IMR-90 (cell line): ENCODE data around the gene RPS27L. TPM values are rescaled to one million over a fixed set of nuclear protein-coding genes. Genes with fewer than 3 reads are reported as not detected.

Experiments
- ATAC-seq: fragments of 200-7000 bp; cut with Tn5 transposase; 2 replicates; pipeline ENCODE4 v1.9.1; 2020; ENCODE audit warnings: low read depth, mild to moderate bottlenecking, moderate library complexity
- BruUV-seq: library from RNA; stranded (reverse); fragments of 400-500 nt; replicated peaks from 2 replicates; lab custom pipeline; 2021; lab: Mats Ljungman, UMichigan
- CTCF ChIA-PET: fragments of 300-600 bp; formaldehyde crosslinking; extraction: SDS; loops from one replicate; lab custom pipeline; 2021; ENCODE audit warnings: antibody characterized with exemption; lab: Yijun Ruan, JAX
- POLR2A ChIA-PET: fragments of 300-600 bp; sonication (Branson Sonifier 250); formaldehyde crosslinking; loops from one replicate; lab custom pipeline; 2022; ENCODE audit warnings: antibody characterized with exemption; ENCODE audit not compliant: unreplicated experiment; lab: Charles Lee
- DNase-seq: peaks from one replicate; pipeline ENCODE4 v3.0.0; 2013
- H2AFZ ChIP-seq: replicated peaks from 2 replicates; pipeline ENCODE3; 2013; ENCODE audit warnings: low read length, mild to moderate bottlenecking; ENCODE audit not compliant: poor library complexity
- H2AK5ac ChIP-seq: 2 replicates; pipeline ENCODE4 v1.6.1; 2013; ENCODE audit warnings: low read depth, low read length, inconsistent platforms
- H2AK9ac ChIP-seq: replicated peaks from 2 replicates; pipeline ENCODE3; 2013; ENCODE audit warnings: mild to moderate bottlenecking, low read depth, low read length, moderate library complexity; ENCODE audit not compliant: poor library complexity
- H2BK120ac ChIP-seq: 2 replicates; pipeline ENCODE4 v1.6.1; 2013; ENCODE audit warnings: low read depth, low read length, inconsistent platforms
- H2BK15ac ChIP-seq: 3 replicates; pipeline ENCODE4 v1.6.1; 2013; ENCODE audit warnings: low read depth, low read length, inconsistent platforms
- H2BK20ac ChIP-seq: 2 replicates; pipeline ENCODE4 v1.6.1; 2013; ENCODE audit warnings: low read depth, mild to moderate bottlenecking, inconsistent platforms, low read length, moderate library complexity
- H2BK5ac ChIP-seq: 2 replicates; pipeline ENCODE4 v1.6.1; 2013; ENCODE audit warnings: mild to moderate bottlenecking, low read depth, low read length, inconsistent platforms; ENCODE audit not compliant: poor library complexity, severe bottlenecking
- H3K14ac ChIP-seq: replicated peaks from 2 replicates; pipeline ENCODE4 v1.6.1; 2013; ENCODE audit warnings: low read depth, low read length, inconsistent platforms
- H3K18ac ChIP-seq: 2 replicates; pipeline ENCODE4 v1.6.1; 2013; ENCODE audit warnings: low read depth, low read length, control low read depth
- H3K23ac ChIP-seq: 2 replicates; pipeline ENCODE4 v1.6.1; 2013; ENCODE audit warnings: low read depth, low read length, inconsistent platforms
- H3K27ac ChIP-seq: 2 replicates; pipeline ENCODE4 v1.5.1; 2013; ENCODE audit warnings: mild to moderate bottlenecking, control low read depth, low read length; ENCODE audit not compliant: insufficient read depth
- H3K27me3 ChIP-seq: 2 replicates; pipeline ENCODE4 v1.6.1; 2013; ENCODE audit warnings: low read length; ENCODE audit not compliant: control insufficient read depth, insufficient read depth
- H3K36me3 ChIP-seq: 2 replicates; pipeline ENCODE4 v1.6.1; 2013; ENCODE audit warnings: low read length, mixed read lengths; ENCODE audit not compliant: control insufficient read depth, insufficient read depth
- H3K4ac ChIP-seq: 2 replicates; pipeline ENCODE4 v1.6.1; 2013; ENCODE audit warnings: low read depth, low read length, inconsistent platforms
- H3K4me1 ChIP-seq: 2 replicates; pipeline ENCODE4 v1.6.1; 2013; ENCODE audit warnings: low read length, mixed read lengths; ENCODE audit not compliant: control insufficient read depth, insufficient read depth
- H3K4me2 ChIP-seq: 2 replicates; pipeline ENCODE4 v1.6.1; 2013; ENCODE audit warnings: low read depth, mild to moderate bottlenecking, control low read depth, low read length, moderate library complexity
- H3K4me3 ChIP-seq: 2 replicates; pipeline ENCODE4 v1.5.1; 2013; ENCODE audit warnings: low read depth, mild to moderate bottlenecking, control low read depth, low read length, moderate library complexity; ENCODE audit not compliant: insufficient read depth
- H3K56ac ChIP-seq: 2 replicates; pipeline ENCODE4 v1.6.1; 2013; ENCODE audit warnings: low read length, inconsistent platforms; ENCODE audit not compliant: insufficient read depth; ENCODE audit errors: extremely low read depth
- H3K79me1 ChIP-seq, 2 experiments: 2 replicates each; pipeline ENCODE4 v1.6.1; 2013; ENCODE audit warnings: low read length in 2 of 2, inconsistent platforms in 1 of 2, low read depth in 1 of 2
- H3K9ac ChIP-seq: 2 replicates; pipeline ENCODE4 v1.6.1; 2013; ENCODE audit warnings: low read depth, low read length, control low read depth
- H3K9me1 ChIP-seq: 2 replicates; pipeline ENCODE4 v1.6.1; 2013; ENCODE audit warnings: low read length, inconsistent platforms; ENCODE audit not compliant: insufficient read depth
- H3K9me3 ChIP-seq: 2 replicates; pipeline ENCODE4 v1.6.1; 2013; ENCODE audit warnings: low read length; ENCODE audit not compliant: control insufficient read depth, insufficient read depth
- H4K20me1 ChIP-seq: 2 replicates; pipeline ENCODE4 v1.6.1; 2013; ENCODE audit warnings: low read length, inconsistent platforms; ENCODE audit not compliant: insufficient read depth
- H4K5ac ChIP-seq: 2 replicates; pipeline ENCODE4 v1.6.1; 2013; ENCODE audit warnings: mild to moderate bottlenecking, low read depth, low read length, control low read depth
- H4K8ac ChIP-seq, 2 experiments: 2 replicates each; pipeline ENCODE4 v1.6.1; 2013; ENCODE audit warnings: low read depth in 2 of 2, low read length in 2 of 2, control low read depth in 1 of 2, inconsistent platforms in 1 of 2
- H4K91ac ChIP-seq: 2 replicates; pipeline ENCODE4 v1.6.1; 2013; ENCODE audit warnings: low read depth, low read length, inconsistent platforms; ENCODE audit not compliant: insufficient read depth
- BHLHE40 ChIP-seq: fragments of 150-350 bp; IDR thresholded peaks from 2 replicates; pipeline ENCODE4 v1.6.1; 2016; ENCODE audit warnings: mild to moderate bottlenecking, low read depth, low read length
- CEBPB ChIP-seq: IDR thresholded peaks from 2 replicates; pipeline ENCODE4 v1.6.1; 2012; ENCODE audit warnings: low read depth, low read length, improper control_type of control experiment
- CHD1 ChIP-seq: IDR thresholded peaks from 2 replicates; pipeline ENCODE4 v1.6.1; 2012; ENCODE audit warnings: low read depth, low read length, improper control_type of control experiment
- CTCF ChIP-seq: conservative IDR thresholded peaks from 2 replicates; pipeline ENCODE4 v1.5.1; 2012; ENCODE audit warnings: mild to moderate bottlenecking, low read depth, low read length, improper control_type of control experiment
- ELK1 ChIP-seq: fragments of 150-350 bp; IDR thresholded peaks from 2 replicates; pipeline ENCODE4 v1.6.1; 2016; ENCODE audit warnings: low read depth, mild to moderate bottlenecking, low read length, moderate library complexity, borderline replicate concordance
- FOS ChIP-seq: fragments of 150-350 bp; IDR thresholded peaks from 2 replicates; pipeline ENCODE4 v1.6.1; 2016; ENCODE audit warnings: low read depth, low read length
- MAFK ChIP-seq: IDR thresholded peaks from 2 replicates; pipeline ENCODE4 v1.6.1; 2012; ENCODE audit warnings: low read depth, low read length, improper control_type of control experiment
- MAZ ChIP-seq: IDR thresholded peaks from 2 replicates; pipeline ENCODE4 v1.6.1; 2012; ENCODE audit warnings: low read depth, mild to moderate bottlenecking, low read length, improper control_type of control experiment, moderate library complexity, borderline replicate concordance
- MXI1 ChIP-seq: IDR thresholded peaks from 2 replicates; pipeline ENCODE4 v1.6.1; 2012; ENCODE audit warnings: low read depth, mild to moderate bottlenecking, low read length, moderate library complexity, borderline replicate concordance
- NFE2L2 ChIP-seq: fragments of 150-350 bp; IDR thresholded peaks from 2 replicates; pipeline ENCODE4 v1.6.1; 2016; ENCODE audit warnings: low read depth, mild to moderate bottlenecking, low read length
- POLR2A ChIP-seq: IDR thresholded peaks from 2 replicates; pipeline ENCODE4 v1.6.1; 2012; ENCODE audit warnings: mild to moderate bottlenecking, low read depth, low read length
- RAD21 ChIP-seq: IDR thresholded peaks from 2 replicates; pipeline ENCODE4 v1.6.1; 2012; ENCODE audit warnings: low read length, improper control_type of control experiment
- RCOR1 ChIP-seq: IDR thresholded peaks from 2 replicates; pipeline ENCODE4 v1.6.1; 2012; ENCODE audit warnings: mild to moderate bottlenecking, low read length, improper control_type of control experiment; ENCODE audit not compliant: insufficient replicate concordance
- RFX5 ChIP-seq: IDR thresholded peaks from 2 replicates; pipeline ENCODE4 v1.8.0; 2012; ENCODE audit warnings: low read depth, mild to moderate bottlenecking, low read length, moderate library complexity
- SMC3 ChIP-seq: fragments of 150-350 bp; IDR thresholded peaks from 2 replicates; pipeline ENCODE4 v1.6.1; 2016; ENCODE audit warnings: low read depth, mild to moderate bottlenecking, antibody characterized with exemption, low read length, moderate library complexity
- USF2 ChIP-seq: fragments of 150-350 bp; IDR thresholded peaks from 2 replicates; pipeline ENCODE4 v1.6.1; 2017; ENCODE audit warnings: mild to moderate bottlenecking, antibody characterized with exemption, low read length, low read depth
- WGBS, 2 experiments: methylation state at CpG; one replicate each; pipeline versions ENCODE4 v1.1.5 to v1.1.7; 2013; ENCODE audit warnings: missing lambda C conversion rate in 2 of 2; ENCODE audit not compliant: insufficient read length in 1 of 2; ENCODE audit errors: extremely low coverage in 2 of 2; 5-methylcytosine and 5-hydroxymethylcytosine counted together
- dilution Hi-C: fragments of 300-500 bp; cut with HindIII; formaldehyde crosslinking; loops from one replicate; pipeline ENCODE4 v1.14.3; 2018; ENCODE audit warnings: low sequenced_read_pairs; ENCODE audit not compliant: unreplicated experiment
- in situ Hi-C: fragments of 300-500 bp; cut with MboI; formaldehyde crosslinking; loops from 3 replicates; pipeline ENCODE4 v1.14.3; 2019; ENCODE audit warnings: low sequenced_read_pairs, inconsistent platforms, mixed read lengths
- intact Hi-C: fragments of 100-400 bp; cut with micrococcal nuclease; formaldehyde crosslinking; loops from 2 replicates; pipeline ENCODE4 v1.10.0; 2022
- polyA plus RNA-seq, 3 experiments: library from polyadenylated mRNA; depleted of rRNA; stranded (reverse); fragments of >200 nt; gene quantifications; 2 replicates each; pipeline ENCODE4 v1.2.3, GENCODE V29; 2012; ENCODE audit warnings: low replicate concordance in 1 of 3
- total RNA-seq: library from RNA; depleted of rRNA; stranded (reverse); fragments of >200 nt; gene quantifications from 2 replicates; pipeline ENCODE4 v1.2.3, GENCODE V29; 2012

The RPS27L gene
- total and polyA plus RNA-seq, 2 of the 4 experiments (the other 2 are of a cell fraction): 53.1 to 302 TPM

GRCh38 chr15:63186065-63186464 lies 28.8 kb upstream of the RPS27L start:
- BruUV-seq: no TSS peak
- peaks cover 5% of the 10 kb centered on the region for H3K4me1 ChIP-seq
- H4K8ac ChIP-seq: peak overlapping the region; percentile 76 to 90
- POLR2A ChIA-PET: no interaction called here
- peak overlapping the region; percentile 90 for H3K27ac ChIP-seq
- intact Hi-C loops (no loop called here), in situ Hi-C loops (no loop called here), dilution Hi-C loops (no loop called here)
- peak overlapping the region; percentile 94 for H4K91ac ChIP-seq
- peak overlapping the region; percentile 80 for H3K4ac ChIP-seq
- H3K14ac ChIP-seq: peak overlapping the region; percentile 78
- no peak overlapping the region for H3K4me3 ChIP-seq
- DNase-seq (peak; percentile 84), ATAC-seq (0 out of 2 replicates have a peak, but pooled peaks have one; percentile 6)
- H2BK120ac ChIP-seq: peak overlapping the region; percentile 93
- peak overlapping the region; percentile 69; the same call in 1 of the 2 replicates for H3K56ac ChIP-seq
- peak overlapping the region; percentile 60 for H2AK5ac ChIP-seq
- H3K18ac ChIP-seq: peak overlapping the region; percentile 74; the same call in 1 of the 2 replicates
- H4K5ac ChIP-seq: peak overlapping the region; percentile 32
- peaks cover 11% of the 10 kb centered on the region for H3K9me1 ChIP-seq
- peak overlapping the region; percentile 42; the same call in 1 of the 2 replicates for H3K9ac ChIP-seq
- peak overlapping the region; percentile 12; the same call in 1 of the 2 replicates for H3K4me2 ChIP-seq
- H3K27me3 ChIP-seq: no peaks in the 10 kb centered on the region
- no peaks in the 10 kb centered on the region for H3K9me3 ChIP-seq
- H3K36me3 ChIP-seq: no peaks in the 10 kb centered on the region
- TF ChIP-seq CEBPB (peak; percentile 95), ELK1 (no peak), FOS (0 out of 2 replicates have a peak, but pooled peaks have one; percentile 6), CHD1 (no peak), CTCF (no peak), MAZ (no peak), RFX5 (no peak), BHLHE40 (no peak), RCOR1 (no peak), MXI1 (peak; percentile 55; the same call in 1 of the 2 replicates), USF2 (no peak), MAFK (no peak), NFE2L2 (no peak), RAD21 (no peak), SMC3 (no peak), POLR2A (no peak)
- H2AK9ac ChIP-seq: no peak overlapping the region
- 30% methylated on average over 2 of the region's 2 CpGs; no CpG with 5 or more reads in 1 of the 2 experiments for WGBS, 2 experiments
- peak overlapping the region; percentile 90 for H3K23ac ChIP-seq
- CTCF ChIA-PET: interaction anchor here (1.2 kb wide), 1 partner anchor 9 kb away, joined by 4 read pairs; no protein-coding TSS in a partner anchor
- peaks cover 3 to 16% of the 10 kb centered on the region in 2 experiments; a peak in 2 of 4 replicates for H3K79me1 ChIP-seq
- H2BK20ac ChIP-seq: peak overlapping the region; percentile 97
- H2BK15ac ChIP-seq: peak overlapping the region; percentile 99
- H4K20me1 ChIP-seq: peaks cover 8% of the 10 kb centered on the region; the same call in 1 of the 2 replicates
- H2AFZ ChIP-seq: peak overlapping the region; percentile 75
- peak overlapping the region; percentile 89 for H2BK5ac ChIP-seq
